Measurements from ENCODE around the gene ZNF839. TPM values are rescaled to one million over a fixed set of nuclear protein-coding genes. Genes with fewer than 3 reads are reported as not detected.

ZNF839 gene
- total and polyA plus RNA-seq, 2 experiments from 2014 or later: 7.9 to 10.0 TPM

GRCh38 chr14:102333795-102334705 lies 14.5 kb downstream of the ZNF839 start:
- no peak for ATAC-seq
- Histone ChIP-seq H3K27ac (ENCODE audit: low read depth) (0 out of 2 replicates have a peak overlapping the region, but pooled peaks have one; percentile 32), H3K9me2 (ENCODE audit: insufficient read depth) (no peaks in the 10 kb centered on the region), H3K4me2 (no peak overlapping the region), H3K4me3 (no peak overlapping the region), H3K79me2 (replicated peaks; ENCODE audit: insufficient read depth) (no peaks in the 10 kb centered on the region), H4K20me1 (replicated peaks; ENCODE audit: insufficient read depth) (no peaks in the 10 kb centered on the region), H3K36me3 (ENCODE audit: insufficient read depth) (no peaks in the 10 kb centered on the region), H2AFZ (no peak overlapping the region), H3K4me1 (ENCODE audit: insufficient read depth) (no peaks in the 10 kb centered on the region), H3K27me3 (ENCODE audit: insufficient read depth) (no peaks in the 10 kb centered on the region), H3F3A (replicated peaks; ENCODE audit: low read depth) (no peaks in the 10 kb centered on the region)
- Mint-ChIP-seq H3K36me3 (ENCODE audit: low read depth) (peaks cover 19% of the 10 kb centered on the region), H3K4me3 (no peak overlapping the region), H3K27ac (no peak overlapping the region), H3K9me3 (no peaks in the 10 kb centered on the region), H3K27me3 (ENCODE audit: insufficient read depth, low read depth, poor library complexity) (peaks cover 5% of the 10 kb centered on the region), H3K4me1 (peaks cover 5% of the 10 kb centered on the region)
- TF ChIP-seq REST (IDR thresholded peaks at IDR 0.05; ENCODE audit: unreplicated experiment): no peak
- no peak for TF ChIP-seq CREB1 (CRISPR knock-in tag; IDR thresholded peaks at IDR 0.05; ENCODE audit: low read depth)
- no peak for TF ChIP-seq EZH2 (IDR thresholded peaks at IDR 0.05; ENCODE audit: low read depth, unreplicated experiment)
- no peak for TF ChIP-seq STAT1 (IDR thresholded peaks at IDR 0.05; ENCODE audit: unreplicated experiment)
- no peak for TF ChIP-seq NANOG (IDR thresholded peaks at IDR 0.05; ENCODE audit: borderline replicate concordance)
- TF ChIP-seq ZNF331 (CRISPR knock-in tag; IDR thresholded peaks at IDR 0.05; ENCODE audit: low read depth): no peak
- TF ChIP-seq JUNB (IDR thresholded peaks at IDR 0.05; ENCODE audit: unreplicated experiment): no peak
- TF ChIP-seq CTCF (conservative IDR thresholded peaks at IDR 0.05; ENCODE audit: low read depth in 2 of 2): no peak
- TF ChIP-seq EZH2phosphoT487 (IDR thresholded peaks at IDR 0.05; ENCODE audit: unreplicated experiment): no peak
- no peak for DNase-seq (ENCODE audit: low spot score)

GRCh38 chr14:102335163-102335562 lies 15.6 kb downstream of the ZNF839 start:
- Mint-ChIP-seq H3K27me3 (ENCODE audit: insufficient read depth, low read depth, poor library complexity) (peaks cover 3% of the 10 kb centered on the region), H3K4me3 (no peak overlapping the region), H3K9me3 (no peaks in the 10 kb centered on the region), H3K36me3 (ENCODE audit: low read depth) (peaks cover 19% of the 10 kb centered on the region), H3K4me1 (peaks cover 5% of the 10 kb centered on the region), H3K27ac (no peak overlapping the region)
- no peaks in the 10 kb centered on the region for H3K27me3 ChIP-seq (ENCODE audit: insufficient read depth)
- H3F3A ChIP-seq (replicated peaks; ENCODE audit: low read depth): no peaks in the 10 kb centered on the region
- ATAC-seq: no peak
- no peaks in the 10 kb centered on the region for H4K20me1 ChIP-seq (replicated peaks; ENCODE audit: insufficient read depth)
- no peak for DNase-seq (ENCODE audit: low spot score)
- no peaks in the 10 kb centered on the region for H3K36me3 ChIP-seq (ENCODE audit: insufficient read depth)
- no peaks in the 10 kb centered on the region for H3K79me2 ChIP-seq (replicated peaks; ENCODE audit: insufficient read depth)
- no peak overlapping the region for H3K4me2 ChIP-seq
- no peaks in the 10 kb centered on the region for H3K9me2 ChIP-seq (ENCODE audit: insufficient read depth)
- no peak overlapping the region for H3K27ac ChIP-seq (ENCODE audit: low read depth)
- H3K4me1 ChIP-seq (ENCODE audit: insufficient read depth): no peaks in the 10 kb centered on the region
- no peak overlapping the region for H2AFZ ChIP-seq
- H3K4me3 ChIP-seq: no peak overlapping the region
- no peak for TF ChIP-seq JUNB (IDR thresholded peaks at IDR 0.05; ENCODE audit: unreplicated experiment)
- no peak for TF ChIP-seq CREB1 (CRISPR knock-in tag; IDR thresholded peaks at IDR 0.05; ENCODE audit: low read depth)
- TF ChIP-seq EZH2phosphoT487 (IDR thresholded peaks at IDR 0.05; ENCODE audit: unreplicated experiment): no peak

Measured in GM23338 (cell line).